ENCODE results near the gene JPH4.

Gene JPH4

GRCh38 chr14:23528555-23528954 lies 50.0 kb downstream of the JPH4 start:
- DNase-seq (ENCODE audit: low read depth in 2 of 2): no peak

DNA sequence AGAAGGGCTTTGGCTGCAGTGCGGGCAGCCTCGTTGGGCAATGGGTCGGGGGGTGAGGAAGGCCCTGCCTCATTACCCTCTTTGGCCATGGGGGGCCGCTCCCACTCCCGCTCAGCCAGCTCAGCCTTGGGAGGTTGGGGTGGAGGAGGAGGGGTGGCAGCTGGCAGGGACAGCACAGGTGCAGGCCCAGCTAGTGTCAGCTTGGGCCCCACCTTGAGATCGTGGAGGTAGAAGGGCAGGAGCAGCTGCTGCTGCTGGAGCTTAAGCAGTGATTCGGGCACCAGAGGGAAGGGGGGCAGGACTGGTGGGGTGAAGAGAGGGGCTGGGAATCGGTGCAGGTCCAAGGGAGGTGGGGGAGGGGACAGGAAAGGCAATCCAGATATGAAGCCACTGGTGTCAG lies 53.0 kb downstream of the JPH4 start:
- no peak for DNase-seq (ENCODE audit: low read depth in 2 of 2)

DNA sequence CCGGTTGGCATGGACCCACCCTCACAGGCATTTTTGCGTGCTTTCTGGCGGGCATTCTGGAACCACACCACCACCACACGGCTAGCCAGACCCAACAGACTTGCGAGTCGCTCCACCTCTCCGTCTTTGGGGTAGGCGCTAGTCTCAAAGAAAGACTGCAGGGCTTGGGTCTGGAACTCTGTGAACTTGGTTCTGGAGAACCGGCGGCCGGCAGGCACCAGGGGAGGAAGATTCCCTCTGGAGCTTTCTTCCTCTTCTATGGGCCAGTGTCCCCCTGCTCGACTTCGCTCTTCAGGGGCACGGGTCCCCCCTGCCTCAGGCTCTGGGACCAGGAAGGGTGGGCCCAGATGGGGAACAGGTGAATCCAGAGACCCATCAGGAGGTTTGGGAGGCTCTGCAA lies 53.6 kb downstream of the JPH4 start:
- DNase-seq (ENCODE audit: low read depth in 2 of 2): no peak

GRCh38 chr14:23523229-23524016 lies 55.2 kb downstream of the JPH4 start:
- DNase-seq (ENCODE audit: low read depth in 2 of 2): no peak

DNA sequence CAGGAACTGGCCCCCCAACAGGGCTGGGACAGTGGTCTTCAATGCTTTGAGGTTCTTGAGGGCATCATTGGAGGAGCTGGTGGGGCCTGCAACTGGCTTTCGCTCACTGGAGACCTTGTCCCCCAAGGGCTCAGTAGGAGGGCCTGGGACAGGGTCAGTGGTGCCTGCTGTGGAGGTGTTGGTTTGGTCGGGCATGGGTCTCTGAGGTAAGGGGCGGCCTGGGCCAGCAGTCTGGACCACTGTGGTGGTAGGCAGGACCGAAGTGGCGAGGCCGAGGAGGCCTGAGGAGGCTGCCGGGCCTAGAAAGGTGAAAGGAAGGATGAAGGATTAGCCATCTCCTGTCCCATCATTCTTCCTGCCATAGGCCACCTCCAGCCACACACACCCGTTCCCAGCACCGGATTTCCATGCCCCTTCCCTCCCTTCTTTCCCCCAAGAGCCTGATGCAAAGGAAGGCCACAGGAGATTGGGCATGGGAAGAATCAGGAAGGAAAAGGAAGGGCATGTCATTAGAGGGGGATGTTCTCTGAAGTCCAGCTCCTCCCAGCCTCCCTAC lies 55.9 kb downstream of the JPH4 start:
- DNase-seq (ENCODE audit: low read depth in 2 of 2): no peak

DNA sequence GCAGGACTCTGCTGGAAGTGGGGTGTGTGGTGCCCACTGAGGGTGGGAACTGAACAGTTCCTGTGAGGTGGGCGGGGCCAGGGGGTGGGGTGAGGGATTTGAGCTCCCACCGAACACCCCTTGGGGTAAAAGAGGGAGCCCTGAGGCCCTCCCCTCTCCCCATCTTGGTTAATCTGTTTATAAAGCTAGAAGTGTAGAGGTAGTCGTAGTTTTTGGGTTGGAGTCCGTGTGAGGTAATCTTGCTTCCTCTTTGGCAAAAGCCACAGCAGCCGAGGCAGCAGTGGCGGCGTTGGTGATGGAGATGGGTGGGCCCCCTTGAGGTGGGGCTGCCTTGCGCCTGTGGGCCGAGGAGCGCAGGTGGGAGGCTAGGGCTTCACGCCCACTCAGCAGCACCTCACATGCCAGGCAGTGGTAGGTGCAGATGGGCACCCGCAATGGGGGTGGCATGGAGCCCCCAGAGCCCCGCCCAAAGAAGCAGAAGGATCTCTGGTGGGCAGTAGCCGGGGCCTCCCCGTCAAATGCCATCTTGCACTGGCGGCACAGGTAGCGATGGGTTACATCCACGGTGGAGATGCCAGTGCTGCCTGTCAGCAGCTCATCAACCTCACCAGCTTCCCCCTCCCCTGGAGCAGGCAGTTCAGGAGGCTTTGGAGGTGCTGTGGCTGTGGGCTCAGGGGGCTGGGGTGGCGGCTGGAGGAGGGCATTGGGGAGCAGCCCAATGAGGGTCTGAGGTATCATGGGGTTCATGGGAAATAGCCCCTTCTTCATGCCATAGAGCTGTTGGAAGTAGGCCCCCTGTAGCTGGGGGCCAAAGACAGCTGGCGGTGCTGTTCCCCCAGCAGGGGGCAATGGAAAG lies 56.6 kb downstream of the JPH4 start:
- DNase-seq (ENCODE audit: low read depth in 2 of 2): no peak

GRCh38 chr14:23520899-23521533 lies 57.6 kb downstream of the JPH4 start:
- DNase-seq (ENCODE audit: low read depth in 2 of 2): no peak

- DNase-seq (ENCODE audit: low read depth in 2 of 2): no peak
These were observed 59.9 kb downstream of the JPH4 start for GRCh38 chr14:23518709-23519108.
